ENCODE data around the gene HSPA13.

Gene HSPA13

DNA sequence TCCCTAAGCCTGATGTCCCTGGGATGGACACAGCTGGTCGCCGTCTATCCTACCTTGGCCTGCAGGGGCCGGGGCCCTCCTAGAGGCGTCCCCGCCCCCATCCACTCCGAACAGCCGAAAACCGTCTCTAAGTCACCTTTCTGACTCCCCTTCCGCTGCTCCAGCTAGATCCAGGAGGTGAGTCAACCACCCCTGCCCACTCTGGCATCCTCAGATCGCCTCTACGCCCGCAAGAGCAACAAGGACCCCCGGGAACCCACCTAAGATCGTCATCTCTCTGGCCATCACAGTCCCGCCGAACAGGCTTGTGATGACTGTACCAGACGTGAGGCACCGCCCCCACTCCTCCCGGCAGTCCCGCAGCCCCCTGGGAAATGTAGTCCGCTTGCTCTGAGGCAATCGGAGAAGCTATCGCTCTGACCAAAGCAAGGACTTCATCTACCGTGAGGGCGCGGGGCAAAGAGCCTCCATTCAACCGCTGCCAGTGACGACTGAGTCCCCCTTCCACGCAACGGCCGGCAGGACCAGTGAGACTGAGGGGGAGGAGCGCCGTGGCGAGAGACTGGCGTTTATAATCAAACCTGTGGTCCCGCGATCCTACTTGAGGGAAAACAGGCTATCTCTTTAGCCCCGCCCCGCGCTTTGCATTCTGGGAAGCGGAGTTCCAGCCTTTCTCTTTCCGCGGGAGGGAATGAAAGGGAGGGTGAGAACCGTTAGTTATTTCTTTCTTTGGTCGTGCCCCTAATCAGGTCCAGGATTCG lies at the start of gene HSPA13:
Gene HSPA13 (minus strand): TSS at position 312 of the 761 bp plus-strand sequence. CDS start 27 bp downstream, at position 285.
- H3K9me3 ChIP-seq (ENCODE audit: low read length) = no peaks in the 10 kb centered on the region
- peak within 1 kb of the TSS; percentile 92 for H3K9ac ChIP-seq (ENCODE audit: low read length)
- peak within 1 kb of the TSS; percentile 79 to 90 for H3K4me3 ChIP-seq (ENCODE audit: low read depth in 1 of 2, low read length in 2 of 2)
- peaks cover 8% of the 10 kb centered on the region for H3K4me1 ChIP-seq (ENCODE audit: insufficient read depth, low read length)
- H3K36me3 ChIP-seq (ENCODE audit: insufficient read depth, low read length) = peaks cover 2% of the 10 kb centered on the region
- peak within 1 kb of the TSS; percentile 84 for H3K27ac ChIP-seq (ENCODE audit: low read depth, low read length)
- H3K27me3 ChIP-seq (ENCODE audit: control insufficient read depth in 1 of 2, insufficient read depth in 2 of 2, low read length in 2 of 2) = no peaks in the 10 kb centered on the region

GRCh38 chr21:14418920-14419319 lies 36.0 kb upstream of the HSPA13 start:
- Histone ChIP-seq H3K4me1 (ENCODE audit: insufficient read depth, low read length) (no peaks in the 10 kb centered on the region), H3K27ac (ENCODE audit: low read depth, low read length) (no peak overlapping the region), H3K9ac (ENCODE audit: low read length) (no peak overlapping the region), H3K36me3 (ENCODE audit: insufficient read depth, low read length) (no peaks in the 10 kb centered on the region), H3K4me3 (ENCODE audit: low read depth in 1 of 2, low read length in 2 of 2) (no peak overlapping the region), H3K9me3 (ENCODE audit: low read length) (peaks cover 20% of the 10 kb centered on the region), H3K27me3 (ENCODE audit: control insufficient read depth in 1 of 2, insufficient read depth in 2 of 2, low read length in 2 of 2) (no peaks in the 10 kb centered on the region)

- no peak overlapping the region for H3K9ac ChIP-seq (ENCODE audit: low read length)
- H3K36me3 ChIP-seq (ENCODE audit: insufficient read depth, low read length) = no peaks in the 10 kb centered on the region
- H3K27me3 ChIP-seq (ENCODE audit: control insufficient read depth in 1 of 2, insufficient read depth in 2 of 2, low read length in 2 of 2) = no peaks in the 10 kb centered on the region
- no peaks in the 10 kb centered on the region for H3K4me1 ChIP-seq (ENCODE audit: insufficient read depth, low read length)
- peaks cover 19% of the 10 kb centered on the region for H3K9me3 ChIP-seq (ENCODE audit: low read length)
- H3K4me3 ChIP-seq (ENCODE audit: low read depth in 1 of 2, low read length in 2 of 2) = no peak overlapping the region
- H3K27ac ChIP-seq (ENCODE audit: low read depth, low read length) = no peak overlapping the region
These were observed 32.1 kb upstream of the HSPA13 start for GRCh38 chr21:14414932-14415508.

GRCh38 chr21:14405962-14406361 lies 23.0 kb upstream of the HSPA13 start:
- Histone ChIP-seq H3K27me3 (ENCODE audit: control insufficient read depth in 1 of 2, insufficient read depth in 2 of 2, low read length in 2 of 2) (no peaks in the 10 kb centered on the region), H3K27ac (ENCODE audit: low read depth, low read length) (no peak overlapping the region), H3K36me3 (ENCODE audit: insufficient read depth, low read length) (no peaks in the 10 kb centered on the region), H3K4me1 (ENCODE audit: insufficient read depth, low read length) (no peaks in the 10 kb centered on the region), H3K9ac (ENCODE audit: low read length) (no peak overlapping the region), H3K9me3 (ENCODE audit: low read length) (no peaks in the 10 kb centered on the region), H3K4me3 (ENCODE audit: low read depth in 1 of 2, low read length in 2 of 2) (no peak overlapping the region)

DNA sequence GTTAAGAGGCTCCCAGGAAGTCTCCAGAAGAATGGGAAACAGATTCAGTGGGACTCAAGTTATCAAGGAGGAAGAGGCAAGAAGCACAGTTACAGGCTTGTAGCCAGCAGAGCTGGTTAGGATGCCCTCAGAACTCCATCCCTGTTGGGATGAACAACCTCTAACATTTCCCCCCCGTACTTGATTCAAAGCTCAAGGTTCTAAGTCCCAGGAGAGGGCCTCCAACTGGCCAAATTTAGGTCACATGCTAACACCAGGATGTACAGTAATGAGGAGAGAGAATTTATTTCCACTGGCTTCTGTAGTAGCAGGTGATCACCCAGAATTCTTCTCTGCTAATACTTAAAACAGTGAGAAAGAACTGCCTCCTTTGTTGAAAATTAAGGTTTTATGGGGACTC lies 22.3 kb upstream of the HSPA13 start:
- Histone ChIP-seq H3K27ac (ENCODE audit: low read depth, low read length) (no peak overlapping the region), H3K9ac (ENCODE audit: low read length) (no peak overlapping the region), H3K9me3 (ENCODE audit: low read length) (no peaks in the 10 kb centered on the region), H3K4me3 (ENCODE audit: low read depth in 1 of 2, low read length in 2 of 2) (no peak overlapping the region), H3K4me1 (ENCODE audit: insufficient read depth, low read length) (no peaks in the 10 kb centered on the region), H3K27me3 (ENCODE audit: control insufficient read depth in 1 of 2, insufficient read depth in 2 of 2, low read length in 2 of 2) (no peaks in the 10 kb centered on the region), H3K36me3 (ENCODE audit: insufficient read depth, low read length) (no peaks in the 10 kb centered on the region)

DNA sequence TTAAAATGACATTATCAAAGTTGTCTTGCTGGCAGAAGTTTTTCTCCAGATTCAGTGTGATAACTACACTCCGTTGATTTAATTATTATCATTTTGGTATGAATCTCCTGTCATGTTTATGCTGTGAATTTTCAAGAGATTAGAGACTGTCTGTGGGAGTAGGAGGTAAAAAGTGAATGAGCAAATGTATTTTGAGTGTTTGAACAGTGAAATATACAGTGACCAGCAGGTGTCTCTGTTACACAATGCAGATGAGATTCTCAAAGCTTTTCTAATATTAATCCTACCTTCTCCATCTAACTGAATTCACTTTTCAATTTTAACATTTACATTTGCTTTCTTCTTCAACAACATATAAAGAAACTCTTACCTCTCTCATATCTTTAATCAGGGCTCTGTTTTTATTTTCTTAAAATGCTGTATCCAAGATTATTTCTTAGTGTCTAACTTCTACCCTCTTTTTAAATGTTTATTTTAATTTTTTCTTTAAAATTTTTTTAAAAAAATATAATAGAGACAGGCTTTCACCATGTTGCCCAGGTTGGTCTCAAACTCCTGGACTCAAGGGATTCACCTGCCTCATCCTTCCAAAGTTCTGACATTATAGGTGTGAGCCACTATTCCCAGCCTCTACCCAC lies 20.9 kb upstream of the HSPA13 start:
- Histone ChIP-seq H3K9ac (ENCODE audit: low read length) (no peak overlapping the region), H3K36me3 (ENCODE audit: insufficient read depth, low read length) (no peaks in the 10 kb centered on the region), H3K4me1 (ENCODE audit: insufficient read depth, low read length) (no peaks in the 10 kb centered on the region), H3K27me3 (ENCODE audit: control insufficient read depth in 1 of 2, insufficient read depth in 2 of 2, low read length in 2 of 2) (no peaks in the 10 kb centered on the region), H3K9me3 (ENCODE audit: low read length) (no peaks in the 10 kb centered on the region), H3K4me3 (ENCODE audit: low read depth in 1 of 2, low read length in 2 of 2) (no peak overlapping the region), H3K27ac (ENCODE audit: low read depth, low read length) (no peak overlapping the region)

GRCh38 chr21:14401217-14401616 lies 18.3 kb upstream of the HSPA13 start:
- Histone ChIP-seq H3K36me3 (ENCODE audit: insufficient read depth, low read length) (no peaks in the 10 kb centered on the region), H3K27me3 (ENCODE audit: control insufficient read depth in 1 of 2, insufficient read depth in 2 of 2, low read length in 2 of 2) (no peaks in the 10 kb centered on the region), H3K4me1 (ENCODE audit: insufficient read depth, low read length) (no peaks in the 10 kb centered on the region), H3K4me3 (ENCODE audit: low read depth in 1 of 2, low read length in 2 of 2) (no peak overlapping the region), H3K9me3 (ENCODE audit: low read length) (no peaks in the 10 kb centered on the region), H3K9ac (ENCODE audit: low read length) (no peak overlapping the region), H3K27ac (ENCODE audit: low read depth, low read length) (no peak overlapping the region)

- H3K36me3 ChIP-seq (ENCODE audit: insufficient read depth, low read length) = no peaks in the 10 kb centered on the region
- H3K4me3 ChIP-seq (ENCODE audit: low read depth in 1 of 2, low read length in 2 of 2) = no peak overlapping the region
- H3K27me3 ChIP-seq (ENCODE audit: control insufficient read depth in 1 of 2, insufficient read depth in 2 of 2, low read length in 2 of 2) = no peaks in the 10 kb centered on the region
- no peak overlapping the region for H3K27ac ChIP-seq (ENCODE audit: low read depth, low read length)
- peaks cover 4% of the 10 kb centered on the region for H3K4me1 ChIP-seq (ENCODE audit: insufficient read depth, low read length)
- no peak overlapping the region for H3K9ac ChIP-seq (ENCODE audit: low read length)
- H3K9me3 ChIP-seq (ENCODE audit: low read length) = no peaks in the 10 kb centered on the region
These were observed 5.3 kb upstream of the HSPA13 start for GRCh38 chr21:14388282-14388681.

DNA sequence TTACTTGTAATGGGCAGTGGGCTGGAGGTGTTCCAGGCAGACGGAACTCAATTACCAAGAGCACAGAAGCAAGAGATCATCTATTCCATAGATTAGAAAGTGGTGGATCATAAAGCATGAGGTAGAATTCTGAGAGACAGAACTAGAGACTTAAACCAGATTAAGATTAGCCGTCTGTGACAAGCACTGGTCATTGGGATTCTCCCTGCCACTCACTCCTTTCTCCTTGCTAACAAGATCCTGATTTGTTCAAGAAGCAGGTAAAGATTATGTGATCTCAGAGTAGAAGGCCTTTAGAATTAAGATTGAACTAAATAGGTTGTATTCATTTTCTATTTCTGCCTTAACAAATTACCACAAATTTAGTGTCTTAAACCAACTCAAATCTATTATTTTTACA lies 1.5 kb upstream of the HSPA13 start:
- no peak overlapping the region for H3K9ac ChIP-seq (ENCODE audit: low read length)
- peak overlapping the region; percentile 82 for H3K27ac ChIP-seq (ENCODE audit: low read depth, low read length)
- peaks cover 8% of the 10 kb centered on the region for H3K4me1 ChIP-seq (ENCODE audit: insufficient read depth, low read length)
- no peaks in the 10 kb centered on the region for H3K27me3 ChIP-seq (ENCODE audit: control insufficient read depth in 1 of 2, insufficient read depth in 2 of 2, low read length in 2 of 2)
- no peaks in the 10 kb centered on the region for H3K36me3 ChIP-seq (ENCODE audit: insufficient read depth, low read length)
- no peaks in the 10 kb centered on the region for H3K9me3 ChIP-seq (ENCODE audit: low read length)
- peak overlapping the region in 1 of 2 donors; percentile 90 for H3K4me3 ChIP-seq (ENCODE audit: low read depth in 1 of 2, low read length in 2 of 2)

DNA sequence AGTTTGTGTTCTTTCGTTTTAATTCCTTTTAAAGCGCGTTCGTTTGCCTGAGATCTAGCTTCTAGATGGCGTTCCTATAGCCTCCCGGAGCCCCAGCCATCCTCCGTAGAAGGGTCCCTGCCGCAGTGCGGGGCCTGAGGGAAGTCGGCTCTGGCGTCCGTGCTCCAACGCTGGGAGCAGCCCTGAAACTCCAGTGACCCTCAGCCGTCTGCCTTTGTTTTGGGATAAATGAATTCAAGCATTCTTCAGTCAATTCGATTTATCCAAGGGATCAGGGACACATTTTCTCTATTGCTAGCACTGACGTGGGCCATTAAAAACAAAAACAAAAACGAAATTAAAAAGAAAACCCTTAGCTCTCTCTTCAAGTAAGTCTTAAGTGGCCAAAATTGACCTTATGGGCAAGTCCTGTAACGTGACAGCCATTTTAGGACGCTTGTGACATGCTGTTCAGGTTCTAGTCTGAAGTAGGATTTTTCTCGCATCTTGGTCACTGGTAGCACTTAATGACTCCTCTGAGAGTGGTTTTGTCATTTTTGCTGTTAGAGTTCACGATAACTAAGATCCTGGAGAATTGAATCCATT lies 742 bp upstream of the HSPA13 start:
- peaks cover 8% of the 10 kb centered on the region for H3K4me1 ChIP-seq (ENCODE audit: insufficient read depth, low read length)
- H3K27me3 ChIP-seq (ENCODE audit: control insufficient read depth in 1 of 2, insufficient read depth in 2 of 2, low read length in 2 of 2) = no peaks in the 10 kb centered on the region
- peak overlapping the region; percentile 82 for H3K27ac ChIP-seq (ENCODE audit: low read depth, low read length)
- H3K36me3 ChIP-seq (ENCODE audit: insufficient read depth, low read length) = no peaks in the 10 kb centered on the region
- H3K9me3 ChIP-seq (ENCODE audit: low read length) = no peaks in the 10 kb centered on the region
- H3K9ac ChIP-seq (ENCODE audit: low read length) = peak overlapping the region; percentile 92
- peak overlapping the region; percentile 73 to 90 for H3K4me3 ChIP-seq (ENCODE audit: low read depth in 1 of 2, low read length in 2 of 2)

DNA sequence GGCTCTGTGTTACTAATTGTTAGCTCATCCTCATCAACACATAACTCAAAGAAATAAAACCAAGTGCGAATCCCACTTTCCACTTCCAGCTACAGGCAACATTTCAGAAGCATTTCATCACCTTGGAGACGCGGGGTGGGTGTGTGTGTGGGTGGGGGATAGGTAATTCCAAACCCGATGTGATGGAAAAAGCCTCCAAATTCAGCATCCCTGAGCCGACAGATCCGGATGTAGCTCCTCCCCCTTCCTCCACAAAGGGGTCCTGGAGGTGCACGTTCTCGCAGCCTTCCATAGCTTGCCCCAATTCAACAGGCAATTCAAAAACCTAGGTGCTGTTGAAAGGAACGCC lies 486 bp downstream of the HSPA13 start:
- Histone ChIP-seq H3K9ac (ENCODE audit: low read length) (peak overlapping the region; percentile 50), H3K9me3 (ENCODE audit: low read length) (no peaks in the 10 kb centered on the region), H3K27me3 (ENCODE audit: control insufficient read depth in 1 of 2, insufficient read depth in 2 of 2, low read length in 2 of 2) (no peaks in the 10 kb centered on the region), H3K4me1 (ENCODE audit: insufficient read depth, low read length) (peaks cover 8% of the 10 kb centered on the region), H3K36me3 (ENCODE audit: insufficient read depth, low read length) (peaks cover 7% of the 10 kb centered on the region), H3K27ac (ENCODE audit: low read depth, low read length) (peak overlapping the region; percentile 84), H3K4me3 (ENCODE audit: low read depth in 1 of 2, low read length in 2 of 2) (peak overlapping the region; percentile 79 to 90)

All from muscle layer of colon (tissue), 2 donors.